ENCODE data around the gene ATF2. TPM values are rescaled to one million over a fixed set of nuclear protein-coding genes. Genes with fewer than 3 reads are reported as not detected.

The ATF2 gene
- total and polyA plus RNA-seq, 2 of the 8 experiments (the other 6 are each of a cell fraction or from before 2014, with no cell fraction given): 31.2 to 46.5 TPM

- TF ChIP-seq, protein P1, sequence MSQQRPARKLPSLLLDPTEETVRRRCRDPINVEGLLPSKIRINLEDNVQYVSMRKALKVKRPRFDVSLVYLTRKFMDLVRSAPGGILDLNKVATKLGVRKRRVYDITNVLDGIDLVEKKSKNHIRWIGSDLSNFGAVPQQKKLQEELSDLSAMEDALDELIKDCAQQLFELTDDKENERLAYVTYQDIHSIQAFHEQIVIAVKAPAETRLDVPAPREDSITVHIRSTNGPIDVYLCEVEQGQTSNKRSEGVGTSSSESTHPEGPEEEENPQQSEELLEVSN (IDR thresholded peaks at IDR 0.05): 0 out of 2 replicates have a peak, but pooled peaks have one; percentile 36
- TF ChIP-seq SP1 (IDR thresholded peaks at IDR 0.05; ENCODE audit: low read depth, low read length): peak; percentile 56; the same call in 1 of the 2 replicates
- TF ChIP-seq CEBPB (IDR thresholded peaks at IDR 0.05; ENCODE audit: low read depth, low read length): peak; percentile 23; the same call in 1 of the 2 replicates
- no peak for TF ChIP-seq HDAC6 (IDR thresholded peaks at IDR 0.05; ENCODE audit: low read depth, low read length)
- TF ChIP-seq EGR1 (IDR thresholded peaks at IDR 0.05; ENCODE audit: borderline replicate concordance, low read depth, low read length): no peak
- TF ChIP-seq, protein P2, sequence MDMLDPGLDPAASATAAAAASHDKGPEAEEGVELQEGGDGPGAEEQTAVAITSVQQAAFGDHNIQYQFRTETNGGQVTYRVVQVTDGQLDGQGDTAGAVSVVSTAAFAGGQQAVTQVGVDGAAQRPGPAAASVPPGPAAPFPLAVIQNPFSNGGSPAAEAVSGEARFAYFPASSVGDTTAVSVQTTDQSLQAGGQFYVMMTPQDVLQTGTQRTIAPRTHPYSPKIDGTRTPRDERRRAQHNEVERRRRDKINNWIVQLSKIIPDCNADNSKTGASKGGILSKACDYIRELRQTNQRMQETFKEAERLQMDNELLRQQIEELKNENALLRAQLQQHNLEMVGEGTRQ (IDR thresholded peaks at IDR 0.05; ENCODE audit: low read length): no peak
- no peak for TF ChIP-seq MAFK (IDR thresholded peaks at IDR 0.05; ENCODE audit: low read depth, low read length)
- peak; percentile 56; the same call in 1 of the 2 replicates for TF ChIP-seq CREB1 (IDR thresholded peaks at IDR 0.05)
- peak; percentile 47; the same call in 1 of the 2 replicates for TF ChIP-seq MAX (IDR thresholded peaks at IDR 0.05)
- peak; percentile 75 for TF ChIP-seq PHF8 (conservative IDR thresholded peaks at IDR 0.05; ENCODE audit: low read depth, low read length)
- TF ChIP-seq CHD2 (IDR thresholded peaks at IDR 0.05; ENCODE audit: low read length): no peak
- TF ChIP-seq SIX5 (IDR thresholded peaks at IDR 0.05; ENCODE audit: low read depth, low read length): no peak
- peak; percentile 86 for TF ChIP-seq POLR2AphosphoS5 (IDR thresholded peaks at IDR 0.05; ENCODE audit: low read depth, low read length)
- TF ChIP-seq, protein P3, sequence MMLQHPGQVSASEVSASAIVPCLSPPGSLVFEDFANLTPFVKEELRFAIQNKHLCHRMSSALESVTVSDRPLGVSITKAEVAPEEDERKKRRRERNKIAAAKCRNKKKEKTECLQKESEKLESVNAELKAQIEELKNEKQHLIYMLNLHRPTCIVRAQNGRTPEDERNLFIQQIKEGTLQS (IDR thresholded peaks at IDR 0.05; ENCODE audit: insufficient read depth, low read depth, low read length): no peak
- peak; percentile 93 for TF ChIP-seq TBP (IDR thresholded peaks at IDR 0.05; ENCODE audit: low read depth, low read length)
- TF ChIP-seq GTF2F1 (IDR thresholded peaks at IDR 0.05; ENCODE audit: borderline replicate concordance, low read depth, low read length): no peak
- TF ChIP-seq KDM4A (IDR thresholded peaks at IDR 0.05; ENCODE audit: low read depth, low read length, severe bottlenecking): peak; percentile 86
- TF ChIP-seq SRF (IDR thresholded peaks at IDR 0.05; ENCODE audit: low read depth, low read length): no peak
- TF ChIP-seq, protein P4, sequence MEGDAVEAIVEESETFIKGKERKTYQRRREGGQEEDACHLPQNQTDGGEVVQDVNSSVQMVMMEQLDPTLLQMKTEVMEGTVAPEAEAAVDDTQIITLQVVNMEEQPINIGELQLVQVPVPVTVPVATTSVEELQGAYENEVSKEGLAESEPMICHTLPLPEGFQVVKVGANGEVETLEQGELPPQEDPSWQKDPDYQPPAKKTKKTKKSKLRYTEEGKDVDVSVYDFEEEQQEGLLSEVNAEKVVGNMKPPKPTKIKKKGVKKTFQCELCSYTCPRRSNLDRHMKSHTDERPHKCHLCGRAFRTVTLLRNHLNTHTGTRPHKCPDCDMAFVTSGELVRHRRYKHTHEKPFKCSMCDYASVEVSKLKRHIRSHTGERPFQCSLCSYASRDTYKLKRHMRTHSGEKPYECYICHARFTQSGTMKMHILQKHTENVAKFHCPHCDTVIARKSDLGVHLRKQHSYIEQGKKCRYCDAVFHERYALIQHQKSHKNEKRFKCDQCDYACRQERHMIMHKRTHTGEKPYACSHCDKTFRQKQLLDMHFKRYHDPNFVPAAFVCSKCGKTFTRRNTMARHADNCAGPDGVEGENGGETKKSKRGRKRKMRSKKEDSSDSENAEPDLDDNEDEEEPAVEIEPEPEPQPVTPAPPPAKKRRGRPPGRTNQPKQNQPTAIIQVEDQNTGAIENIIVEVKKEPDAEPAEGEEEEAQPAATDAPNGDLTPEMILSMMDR (IDR thresholded peaks at IDR 0.05; ENCODE audit: control extremely low read depth in 1 of 3, insufficient read depth in 1 of 3, low read depth in 1 of 3, low read length in 3 of 3): peak in 2 of 3 experiments; percentile 2 to 28; a peak in 1 of 4 replicates
These were observed 13.3 kb upstream of the ATF2 start, which contains the start of gene ATP5MC3 (continued) for GRCh38 chr2:175181104-175181876.
